ENCODE data around the gene RPS19BP1.
"Not testable (repeated sequence)": the region's sequence is repeated elsewhere in the genome, so short reads cannot be mapped to it uniquely, and the experiment has no call there.

RPS19BP1 gene

DNA sequence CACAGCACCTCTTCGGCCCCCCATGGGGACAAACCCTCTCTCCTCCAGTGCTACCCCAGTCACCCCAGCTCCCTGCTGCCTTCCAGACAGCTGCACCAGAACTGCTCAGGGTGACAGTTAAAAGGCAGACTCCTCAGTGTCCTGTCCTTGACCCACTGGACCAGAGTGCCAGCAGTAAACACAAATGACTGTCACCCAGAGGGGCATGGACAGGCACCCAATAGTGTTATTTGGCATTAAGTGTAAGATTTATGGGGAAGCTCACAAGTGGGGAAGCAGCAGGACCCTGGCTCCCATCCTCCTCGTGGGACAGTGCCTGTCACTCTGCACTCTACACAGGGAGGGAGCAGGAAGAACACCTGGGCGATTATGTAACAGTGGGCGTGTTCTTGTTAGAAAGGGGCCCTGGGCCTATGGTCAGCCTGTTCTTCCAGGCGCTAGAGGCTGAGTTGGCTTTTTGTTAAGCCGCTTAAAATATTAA lies 5.0 kb downstream of the RPS19BP1 start:
- no peak for DNase-seq

- DNase-seq = no peak
Observed at GRCh38 chr22:39526736-39527171, 5.8 kb downstream of the RPS19BP1 start.

DNA sequence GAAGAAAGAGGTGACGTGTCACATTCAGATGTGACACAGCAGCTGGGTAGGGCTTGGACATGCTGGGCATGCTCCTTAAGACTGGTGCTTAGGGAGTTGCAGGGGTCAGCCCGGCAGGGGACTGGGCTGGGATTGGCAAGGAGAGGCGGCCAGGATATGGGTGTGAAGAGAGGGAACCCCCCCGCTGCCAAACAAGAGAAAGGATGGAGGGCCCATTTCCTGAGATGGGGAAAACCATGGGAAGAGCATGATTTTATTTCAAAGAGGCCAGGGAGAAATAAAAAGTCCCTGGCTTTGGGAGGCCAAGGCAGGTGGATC lies 6.9 kb downstream of the RPS19BP1 start:
- no peak for DNase-seq

DNA sequence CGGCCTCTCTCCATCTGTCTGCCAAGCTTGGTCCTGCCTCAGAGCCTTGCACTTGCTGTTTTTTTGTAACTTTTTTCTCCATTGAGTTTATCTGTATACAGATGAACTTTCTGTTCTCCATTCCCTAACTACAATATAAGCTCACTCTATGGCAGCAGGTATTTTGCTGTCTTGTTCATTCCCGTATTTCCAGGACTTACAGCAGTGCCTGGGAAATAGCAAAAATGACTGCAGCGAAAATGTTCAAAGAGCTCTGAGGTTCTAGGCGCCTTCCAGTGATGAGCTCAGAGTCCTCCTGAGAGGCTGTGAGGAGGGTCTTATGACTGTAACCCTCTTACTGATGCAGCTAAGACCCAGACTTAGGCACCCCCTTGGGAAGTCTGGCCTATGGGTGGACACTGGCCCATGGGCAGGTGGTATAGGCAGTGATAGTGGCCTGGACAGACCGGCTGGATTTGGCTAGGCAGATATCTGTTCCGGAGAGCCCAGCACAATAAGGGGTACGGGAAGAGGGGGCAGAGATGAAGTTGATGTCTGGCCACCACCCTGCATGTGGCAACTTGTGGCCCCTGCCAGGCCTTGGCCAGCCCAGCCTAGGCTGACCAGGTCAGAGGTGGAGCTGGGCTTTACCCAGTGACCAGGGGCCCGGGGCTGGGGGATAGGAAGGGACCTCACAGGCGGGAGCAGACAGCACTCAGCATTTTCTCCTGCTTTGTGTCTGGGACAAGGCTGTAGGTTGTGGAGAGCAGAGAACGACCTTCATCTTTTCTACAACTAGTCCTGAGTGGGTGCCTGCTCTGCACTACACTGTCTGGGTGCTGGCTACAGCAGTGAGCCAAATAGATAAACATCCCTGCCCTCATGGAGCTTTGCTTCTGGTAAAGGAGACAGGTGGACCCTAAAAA lies 7.5 kb downstream of the RPS19BP1 start:
- DNase-seq = no peak

DNA sequence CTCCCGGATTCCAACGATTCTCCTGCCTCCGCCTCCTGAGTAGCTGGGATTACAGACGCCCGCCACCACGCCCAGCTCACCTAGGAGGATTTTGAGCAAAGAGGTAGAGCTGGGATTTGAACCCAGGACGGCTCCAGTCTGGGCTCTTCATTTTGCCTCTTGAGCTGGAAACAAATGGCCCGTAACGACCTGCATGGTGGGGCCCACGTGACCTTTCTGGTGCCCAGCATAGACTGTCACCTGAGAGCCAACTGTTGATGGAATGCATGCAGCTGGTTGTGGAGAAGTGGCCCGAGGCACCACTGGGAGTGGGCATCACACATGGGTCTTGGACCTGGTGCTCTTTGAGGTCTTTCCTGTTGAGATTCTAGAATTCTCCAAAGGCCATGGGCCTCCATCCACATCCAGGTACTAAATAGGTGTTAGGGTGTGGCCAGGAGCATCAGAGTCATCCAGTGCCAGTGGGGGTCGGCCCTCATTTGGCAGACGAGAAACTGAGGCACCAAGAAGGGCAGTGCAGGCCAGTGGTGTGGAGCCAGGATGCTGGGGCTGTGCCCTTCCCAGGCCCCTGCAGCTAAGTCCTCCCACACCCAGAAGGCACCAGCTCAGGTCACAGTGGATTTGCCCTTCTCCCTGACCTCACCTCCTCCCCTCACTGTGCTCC lies 8.3 kb downstream of the RPS19BP1 start:
- no peak for DNase-seq

DNA sequence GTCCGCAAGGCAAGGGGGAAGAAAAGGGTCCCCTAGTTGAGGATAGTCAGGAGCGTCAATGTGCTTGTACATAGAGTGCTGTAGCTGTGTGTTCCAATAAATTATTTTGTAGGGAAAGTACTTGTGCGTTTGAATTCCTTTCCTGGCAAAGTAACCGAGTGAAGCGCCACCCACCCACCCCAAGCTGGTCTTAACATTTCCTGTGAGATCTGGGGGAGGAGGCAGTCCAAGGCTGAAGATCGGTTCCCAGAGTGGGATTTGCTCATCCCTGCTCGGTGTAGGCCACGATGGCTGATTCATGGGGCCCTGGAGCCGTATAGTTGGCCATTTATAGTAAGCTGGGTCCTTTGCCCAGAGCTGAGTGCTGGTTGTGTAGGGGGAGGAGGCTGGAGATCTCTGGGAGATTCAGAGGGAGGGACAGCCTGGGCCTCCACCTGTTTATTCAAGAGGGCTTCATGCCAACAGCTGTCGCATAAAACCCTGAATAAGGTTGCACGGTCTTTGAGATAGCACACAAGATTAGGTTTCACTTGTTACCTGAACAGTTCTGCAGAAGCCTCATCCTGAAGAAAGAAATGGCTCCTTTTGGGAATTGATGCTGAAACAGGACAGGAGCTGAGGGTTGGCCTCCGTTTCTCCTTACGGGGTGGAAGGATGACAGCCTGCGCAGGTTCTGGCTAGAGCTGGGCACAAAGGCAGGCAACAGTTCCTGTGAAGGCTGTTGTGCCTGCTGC lies 9.8 kb downstream of the RPS19BP1 start:
- no peak for DNase-seq

DNA sequence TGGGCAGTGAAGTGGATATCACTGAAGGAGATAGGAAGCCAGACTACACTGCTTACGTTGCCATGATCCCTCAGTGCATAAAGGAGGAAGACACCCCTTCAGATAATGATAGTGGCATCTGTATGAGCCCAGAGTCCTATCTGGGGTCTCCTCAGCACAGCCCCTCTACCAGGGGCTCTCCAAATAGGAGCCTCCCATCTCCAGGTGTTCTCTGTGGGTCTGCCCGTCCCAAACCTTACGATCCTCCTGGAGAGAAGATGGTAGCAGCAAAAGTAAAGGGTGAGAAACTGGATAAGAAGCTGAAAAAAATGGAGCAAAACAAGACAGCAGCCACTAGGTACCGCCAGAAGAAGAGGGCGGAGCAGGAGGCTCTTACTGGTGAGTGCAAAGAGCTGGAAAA lies 10.5 kb downstream of the RPS19BP1 start:
- DNase-seq = not testable (repeated sequence)

GRCh38 chr22:39521106-39521885 lies 11.3 kb downstream of the RPS19BP1 start:
- not testable (repeated sequence) for DNase-seq

DNA sequence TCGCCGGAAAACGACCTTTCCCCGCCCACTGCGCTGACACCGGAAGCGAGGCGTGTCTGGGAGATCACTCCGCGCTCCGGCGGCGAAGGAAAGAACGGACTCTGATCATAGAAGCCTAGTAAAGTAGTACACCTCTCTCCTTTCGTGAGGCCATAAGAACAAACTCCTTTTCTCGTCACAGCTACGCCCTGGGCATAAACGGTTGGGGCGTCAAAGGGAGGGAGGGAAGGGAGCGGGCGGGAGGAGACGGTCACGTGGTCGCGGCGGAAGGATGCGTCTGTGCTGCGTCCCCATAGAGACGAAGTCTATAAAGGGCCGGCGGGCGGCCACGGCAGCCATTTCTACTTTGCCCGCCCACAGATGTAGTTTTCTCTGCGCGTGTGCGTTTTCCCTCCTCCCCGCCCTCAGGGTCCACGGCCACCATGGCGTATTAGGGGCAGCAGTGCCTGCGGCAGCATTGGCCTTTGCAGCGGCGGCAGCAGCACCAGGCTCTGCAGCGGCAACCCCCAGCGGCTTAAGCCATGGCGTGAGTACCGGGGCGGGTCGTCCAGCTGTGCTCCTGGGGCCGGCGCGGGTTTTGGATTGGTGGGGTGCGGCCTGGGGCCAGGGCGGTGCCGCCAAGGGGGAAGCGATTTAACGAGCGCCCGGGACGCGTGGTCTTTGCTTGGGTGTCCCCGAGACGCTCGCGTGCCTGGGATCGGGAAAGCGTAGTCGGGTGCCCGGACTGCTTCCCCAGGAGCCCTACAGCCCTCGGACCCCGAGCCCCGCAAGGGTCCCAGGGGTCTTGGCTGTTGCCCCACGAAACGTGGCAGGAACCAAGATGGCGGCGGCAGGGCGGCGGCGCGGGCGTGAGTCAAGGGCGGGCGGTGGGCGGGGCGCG lies 12.1 kb downstream of the RPS19BP1 start, which contains the start of gene ATF4:
ATF4 (plus strand) TSS at position 337 of the 880 bp plus-strand sequence. CDS start 884 bp downstream, outside the sequence.
- peak; percentile 95 for DNase-seq

DNA sequence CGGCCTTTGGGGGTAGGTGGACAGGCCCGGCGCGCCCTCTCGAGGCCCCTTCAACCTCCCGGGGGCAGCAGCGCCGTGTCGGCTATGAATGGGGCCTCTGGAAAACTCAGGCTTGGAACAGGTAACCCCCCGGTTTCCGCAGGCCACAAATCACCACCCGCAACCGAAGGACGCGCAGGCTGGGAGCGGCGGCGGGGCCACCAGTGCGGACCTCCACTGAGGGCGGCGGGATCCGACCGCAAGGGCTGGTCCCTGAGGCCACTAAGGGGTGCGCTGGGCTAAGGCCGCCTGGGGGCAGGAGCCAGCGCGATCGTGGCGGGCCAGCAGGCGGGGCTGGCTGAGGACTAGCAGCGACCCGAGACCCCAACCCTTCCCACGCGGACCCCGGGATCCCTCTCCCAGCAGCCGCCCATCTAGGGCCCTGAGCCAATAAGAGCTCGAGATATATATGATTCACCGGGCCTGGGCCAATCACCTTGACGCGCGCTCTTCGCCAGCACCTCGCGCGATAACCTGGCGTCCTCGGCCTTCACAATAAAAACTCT lies 12.8 kb downstream of the RPS19BP1 start:
- DNase-seq = peak; percentile 68

DNA sequence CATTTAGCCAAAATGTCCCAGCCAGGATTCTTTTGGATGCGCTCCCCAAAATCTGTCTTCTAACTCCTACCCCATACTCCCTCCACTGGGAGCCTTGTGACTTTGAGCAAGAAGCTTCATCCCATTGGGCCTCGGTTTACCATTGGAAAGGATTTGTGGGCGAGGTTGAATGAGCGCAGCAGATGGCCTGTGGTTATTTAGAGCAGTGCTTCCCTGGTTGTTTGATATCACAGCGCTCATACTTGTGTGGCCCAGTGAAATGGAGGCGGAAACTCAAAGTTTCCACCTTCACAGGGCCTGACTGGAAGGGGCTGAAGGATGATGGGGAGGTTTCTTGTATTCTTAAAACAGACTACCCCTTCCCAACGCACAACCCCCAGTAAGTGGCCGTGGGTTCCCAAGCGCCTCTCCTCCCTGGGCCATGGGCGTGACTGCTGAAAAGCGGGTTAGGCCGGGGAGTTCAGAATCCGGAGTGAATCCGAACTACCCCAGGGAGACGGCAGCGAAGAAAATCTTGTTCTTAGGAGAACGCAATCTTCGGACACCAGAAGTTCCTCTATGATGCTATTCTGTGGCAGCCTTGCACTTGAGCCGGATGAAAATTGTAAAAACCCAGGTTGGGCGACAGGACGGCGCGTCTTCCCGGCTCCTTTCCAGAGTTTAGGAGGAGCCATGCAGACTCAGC lies 13.4 kb downstream of the RPS19BP1 start:
- DNase-seq = no peak

DNA sequence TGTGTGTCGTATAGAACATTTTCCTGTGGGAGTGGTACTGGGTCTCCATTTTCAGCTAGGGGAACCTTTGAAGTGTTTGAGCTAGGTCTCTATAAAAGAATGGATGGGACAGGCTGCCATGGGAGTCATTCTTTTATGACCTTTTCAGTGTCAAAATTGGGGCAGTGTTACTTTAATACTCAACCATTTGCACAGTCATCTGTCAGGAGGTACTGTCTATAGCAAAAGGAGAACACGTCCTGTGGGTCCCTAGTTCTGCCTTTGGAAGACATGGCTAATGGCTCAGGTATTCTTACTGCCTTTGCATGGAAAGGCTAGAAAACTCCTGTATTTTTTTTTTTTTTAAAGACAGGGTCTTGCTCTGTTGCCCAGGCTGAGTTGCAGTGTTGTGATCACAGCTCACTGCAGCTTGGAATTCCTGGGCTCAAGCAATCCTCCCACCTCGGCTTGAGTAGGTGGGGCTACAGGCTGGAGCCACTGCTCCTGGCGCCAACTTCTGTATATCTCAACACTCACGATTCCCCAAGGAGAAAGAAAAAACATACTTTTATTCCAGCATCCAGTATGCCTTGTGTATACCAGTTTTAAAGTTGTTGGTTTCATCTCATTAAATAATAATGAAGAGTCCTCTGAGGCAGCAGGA lies 14.3 kb downstream of the RPS19BP1 start:
- DNase-seq = no peak

DNA sequence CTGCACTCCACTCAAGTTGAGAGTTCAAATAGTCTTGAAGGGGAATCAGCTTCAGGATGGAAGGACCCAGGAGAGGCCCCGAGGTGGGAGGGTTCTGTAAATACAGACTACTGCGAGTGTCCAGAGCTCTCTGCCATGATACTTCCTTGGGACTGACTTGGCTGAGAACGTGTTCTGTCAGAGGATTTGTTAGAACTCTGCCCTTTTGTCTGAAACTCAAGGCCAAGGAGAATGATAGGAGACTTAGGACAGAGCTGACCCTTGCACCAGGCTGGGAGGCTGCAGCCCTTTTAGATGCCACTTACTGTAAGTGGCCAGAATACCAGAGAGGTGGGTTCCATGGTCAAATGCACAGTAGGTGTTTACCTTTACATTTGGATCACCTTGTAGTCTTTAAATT lies 15.1 kb downstream of the RPS19BP1 start:
- no peak for DNase-seq

DNA sequence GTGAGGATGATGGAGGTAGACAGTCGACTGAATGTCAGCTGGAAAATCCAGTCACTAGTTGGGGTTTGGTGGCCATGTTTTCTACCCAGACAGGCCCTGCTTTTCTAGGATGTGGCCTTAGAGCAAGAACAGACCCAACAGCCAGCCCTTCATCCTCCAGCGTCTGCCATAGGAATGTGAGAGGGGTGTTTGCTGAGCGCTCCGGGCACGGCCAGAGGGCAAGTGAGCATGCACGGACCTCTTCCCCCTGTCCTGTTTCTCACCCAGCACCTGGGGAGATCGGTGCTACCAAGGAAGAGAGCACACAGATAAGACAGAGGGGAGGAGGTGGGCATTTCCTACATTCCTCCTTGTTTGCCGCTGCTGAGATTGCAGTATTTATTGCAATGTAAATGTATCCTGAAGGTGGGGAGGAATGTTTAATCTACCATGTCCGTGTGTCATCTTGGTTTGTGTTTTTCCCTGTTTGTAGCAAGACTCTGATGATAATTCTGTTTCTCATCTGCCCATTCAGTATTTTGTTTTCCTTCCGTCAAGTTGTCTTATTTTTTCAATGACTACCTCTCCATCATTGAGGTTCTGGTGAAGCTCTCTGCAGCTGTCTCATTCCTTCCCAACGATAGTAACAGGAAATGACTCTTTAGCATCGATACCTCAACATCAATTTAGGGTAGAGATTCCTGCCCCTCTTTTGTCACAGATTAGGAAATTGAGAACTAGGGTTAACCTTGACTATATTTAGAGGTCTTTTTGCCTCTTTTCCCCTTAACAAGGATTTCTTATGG lies 17.1 kb downstream of the RPS19BP1 start:
- no peak for DNase-seq

GRCh38 chr22:39514373-39514973 lies 18.1 kb downstream of the RPS19BP1 start:
- peak; percentile 68 for DNase-seq

- DNase-seq = no peak
Observed at GRCh38 chr22:39513791-39514190, 18.8 kb downstream of the RPS19BP1 start.

DNA sequence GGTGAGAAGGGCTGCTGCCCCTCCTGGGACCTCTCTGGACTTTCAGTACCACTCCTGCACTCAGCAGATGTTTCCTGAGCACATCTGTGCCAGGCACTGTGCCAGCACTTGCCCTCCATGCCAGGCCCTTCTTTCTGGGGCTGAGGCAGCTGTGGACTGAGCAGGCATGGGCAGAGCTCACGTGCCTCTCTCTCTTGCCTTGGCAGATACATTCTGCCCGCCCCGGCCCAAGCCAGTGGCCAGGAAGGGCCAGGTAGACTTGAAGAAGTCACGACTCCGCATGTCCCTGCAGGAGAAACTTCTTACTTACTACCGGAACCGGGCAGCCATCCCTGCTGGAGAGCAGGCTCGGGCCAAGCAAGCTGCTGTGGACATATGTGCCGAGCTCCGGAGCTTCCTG lies 20.5 kb downstream of the RPS19BP1 start:
- DNase-seq = no peak

DNA sequence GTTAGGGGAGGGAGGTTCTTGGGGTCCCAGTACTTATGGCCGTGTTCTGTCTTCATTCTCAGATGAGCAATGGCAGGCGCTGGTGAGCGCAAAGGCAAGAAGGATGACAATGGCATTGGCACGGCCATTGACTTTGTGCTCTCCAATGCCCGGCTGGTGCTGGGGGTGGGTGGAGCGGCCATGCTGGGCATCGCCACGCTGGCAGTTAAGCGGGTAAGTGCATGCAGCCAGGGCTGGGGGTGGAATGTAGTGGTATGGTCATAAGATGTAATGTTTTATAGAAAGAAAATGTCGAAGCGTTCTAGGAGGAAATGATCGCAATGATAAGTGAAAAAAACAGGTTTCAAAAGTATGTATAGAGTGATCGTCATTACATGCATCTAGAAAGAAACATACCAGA lies 21.3 kb downstream of the RPS19BP1 start:
- no peak for DNase-seq

Measured in midbrain (tissue), 1 donor.